Prostate gland (tissue), 2 donors: ENCODE data around the gene IL3RA. TPM values are rescaled to one million over a fixed set of nuclear protein-coding genes. Genes with fewer than 3 reads are reported as not detected.
A peak's percentile ranks its signal among the peaks of the same experiment; 100 is the strongest.
"Not testable (repeated sequence)": the region's sequence is repeated elsewhere in the genome, so short reads cannot be mapped to it uniquely, and the experiment has no call there.

Experiments
- DNase-seq: peaks from one replicate; pipeline ENCODE4 v3.0.0-alpha.2; 2019; ENCODE audit warnings: low spot score
- H3K27ac ChIP-seq, 2 donors: fragments of 200-600 bp; sonication (generic); 2 replicates each; pipeline ENCODE4 v1.5.1; 2017 to 2019
- H3K27me3 ChIP-seq: fragments of 200-600 bp; sonication (generic); replicated peaks from 2 replicates; pipeline ENCODE4 v1.5.1; 2019; ENCODE audit not compliant: insufficient read depth
- H3K36me3 ChIP-seq, 2 donors: fragments of 200-600 bp; sonication (generic); 1 replicate in 1 of 2; 2 replicates in 1 of 2; pipeline versions ENCODE4 v1.5.1 to v1.8.1; 2017 to 2019
- H3K4me1 ChIP-seq: fragments of 200-600 bp; sonication (generic); replicated peaks from 2 replicates; pipeline ENCODE4 v1.5.1; 2019
- H3K4me3 ChIP-seq, 2 donors: fragments of 200-600 bp; sonication (generic); 2 replicates each; pipeline ENCODE4 v1.5.1; 2017 to 2019
- H3K9me3 ChIP-seq: fragments of 200-600 bp; sonication (generic); 2 replicates; pipeline ENCODE4 v1.5.1; 2017
- POLR2A ChIP-seq: fragments of 450-650 bp; IDR thresholded peaks from one replicate; pipeline ENCODE4 v1.6.1; 2016; ENCODE audit warnings: antibody characterized with exemption, mild to moderate bottlenecking
- POLR2AphosphoS5 ChIP-seq: sonication (generic); formaldehyde crosslinking; IDR thresholded peaks from one replicate; pipeline ENCODE4 v1.6.1; 2017; ENCODE audit warnings: antibody characterized with exemption
- WGBS: methylation state at CpG from one replicate; pipeline ENCODE4 v1.1.5; 2018; 5-methylcytosine and 5-hydroxymethylcytosine counted together
- intact Hi-C: fragments of 100-400 bp; cut with DNase I; formaldehyde crosslinking; loops from one replicate; pipeline ENCODE4 v1.14.2; 2022
- total RNA-seq, 2 donors: library from RNA; depleted of rRNA; stranded (reverse); fragments of >200 nt; gene quantifications; one replicate each; pipeline ENCODE4 v1.1.0, GENCODE V29; 2016
- TF ChIP-seq, protein P1 (sequence below), 4 experiments: fragments of 200-600 bp in 2 of 4; fragments of 450-650 bp in 2 of 4; sonication (generic) in 2 of 4; IDR thresholded peaks; 1 replicate in 3 of 4; 2 replicates in 1 of 4; pipeline ENCODE4 v1.5.1; 2016 to 2019; ENCODE audit warnings: antibody characterized with exemption in 4 of 4, mild to moderate bottlenecking in 2 of 4, moderate library complexity in 2 of 4

IL3RA gene
- total RNA-seq, 2 donors from 2014 or later = 3.3 to 7.2 TPM

DNA sequence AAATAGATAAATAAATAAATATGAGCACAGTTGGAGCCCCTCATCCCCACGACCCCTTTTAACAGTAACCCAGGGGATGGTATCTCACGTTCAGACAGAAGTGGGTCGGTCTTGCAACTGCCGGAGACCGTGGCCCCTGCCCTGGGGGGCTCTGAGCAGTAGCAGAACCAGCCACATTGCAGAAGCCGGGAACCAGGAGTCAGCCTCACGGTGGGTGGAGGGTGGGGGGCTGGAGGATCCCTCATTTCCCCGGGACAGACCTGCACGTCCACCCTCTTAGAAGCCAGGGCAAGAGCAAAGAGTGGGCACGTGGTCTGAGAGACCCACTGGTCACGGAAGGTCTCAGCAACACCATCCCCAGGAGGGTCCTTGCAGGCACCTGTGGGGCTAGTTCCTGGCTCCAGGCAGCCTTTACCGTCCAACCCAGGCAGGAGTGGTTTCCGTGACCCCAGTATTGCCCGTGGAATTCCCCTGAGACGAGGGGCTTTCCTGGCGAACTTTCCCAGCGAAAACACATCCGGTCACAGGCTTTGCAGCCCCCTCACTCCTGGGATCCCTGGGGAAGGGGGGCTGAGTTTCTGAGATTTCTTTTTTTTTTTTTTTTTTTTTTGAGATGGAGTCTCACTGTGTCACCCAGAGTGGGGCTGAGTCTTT lies 8.8 kb upstream of the IL3RA start:
- no peaks in the 10 kb centered on the region for H3K4me1 ChIP-seq
- 50% methylated on average over 18 of the region's 18 CpGs for WGBS
- H3K27me3 ChIP-seq = no peaks in the 10 kb centered on the region
- no peak overlapping the region for H3K27ac ChIP-seq
- H3K4me3 ChIP-seq = no peak overlapping the region
- no peak for DNase-seq
- TF ChIP-seq POLR2AphosphoS5 (no peak), POLR2A (no peak)
- TF ChIP-seq, protein P1, sequence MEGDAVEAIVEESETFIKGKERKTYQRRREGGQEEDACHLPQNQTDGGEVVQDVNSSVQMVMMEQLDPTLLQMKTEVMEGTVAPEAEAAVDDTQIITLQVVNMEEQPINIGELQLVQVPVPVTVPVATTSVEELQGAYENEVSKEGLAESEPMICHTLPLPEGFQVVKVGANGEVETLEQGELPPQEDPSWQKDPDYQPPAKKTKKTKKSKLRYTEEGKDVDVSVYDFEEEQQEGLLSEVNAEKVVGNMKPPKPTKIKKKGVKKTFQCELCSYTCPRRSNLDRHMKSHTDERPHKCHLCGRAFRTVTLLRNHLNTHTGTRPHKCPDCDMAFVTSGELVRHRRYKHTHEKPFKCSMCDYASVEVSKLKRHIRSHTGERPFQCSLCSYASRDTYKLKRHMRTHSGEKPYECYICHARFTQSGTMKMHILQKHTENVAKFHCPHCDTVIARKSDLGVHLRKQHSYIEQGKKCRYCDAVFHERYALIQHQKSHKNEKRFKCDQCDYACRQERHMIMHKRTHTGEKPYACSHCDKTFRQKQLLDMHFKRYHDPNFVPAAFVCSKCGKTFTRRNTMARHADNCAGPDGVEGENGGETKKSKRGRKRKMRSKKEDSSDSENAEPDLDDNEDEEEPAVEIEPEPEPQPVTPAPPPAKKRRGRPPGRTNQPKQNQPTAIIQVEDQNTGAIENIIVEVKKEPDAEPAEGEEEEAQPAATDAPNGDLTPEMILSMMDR (IDR thresholded peaks at IDR 0.05) = no peak
- H3K9me3 ChIP-seq = no peaks in the 10 kb centered on the region
- intact Hi-C loops = no loop called here
- no peaks in the 10 kb centered on the region for H3K36me3 ChIP-seq

DNA sequence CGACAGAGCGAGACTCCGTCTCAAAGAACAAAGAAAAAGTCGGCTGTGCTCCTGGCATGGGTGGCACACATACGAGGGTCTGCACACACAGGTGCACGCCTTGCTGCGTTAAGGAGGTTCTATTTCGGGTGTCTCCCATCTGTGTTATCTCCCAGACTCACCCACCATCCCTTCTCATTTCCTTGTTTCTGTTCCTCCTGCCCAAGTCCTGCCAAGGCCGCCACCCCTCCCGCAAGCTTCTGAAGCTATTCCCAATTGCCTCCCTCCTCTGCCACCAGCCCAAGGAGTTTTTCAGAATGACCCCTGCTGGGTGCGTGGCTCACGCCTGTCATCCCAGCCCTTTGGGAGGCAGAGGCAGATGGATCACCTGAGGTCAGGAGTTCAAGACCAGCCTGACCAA lies 6.0 kb upstream of the IL3RA start:
- DNase-seq = no peak
- Histone ChIP-seq H3K36me3 (no peaks in the 10 kb centered on the region), H3K27ac (no peak overlapping the region), H3K9me3 (no peaks in the 10 kb centered on the region), H3K27me3 (no peaks in the 10 kb centered on the region), H3K4me3 (no peak overlapping the region), H3K4me1 (no peaks in the 10 kb centered on the region)
- TF ChIP-seq POLR2A (no peak), POLR2AphosphoS5 (no peak)
- TF ChIP-seq, protein P1 (IDR thresholded peaks at IDR 0.05) = no peak
- intact Hi-C loops = no loop called here
- 73% methylated on average over 12 of the region's 12 CpGs for WGBS

DNA sequence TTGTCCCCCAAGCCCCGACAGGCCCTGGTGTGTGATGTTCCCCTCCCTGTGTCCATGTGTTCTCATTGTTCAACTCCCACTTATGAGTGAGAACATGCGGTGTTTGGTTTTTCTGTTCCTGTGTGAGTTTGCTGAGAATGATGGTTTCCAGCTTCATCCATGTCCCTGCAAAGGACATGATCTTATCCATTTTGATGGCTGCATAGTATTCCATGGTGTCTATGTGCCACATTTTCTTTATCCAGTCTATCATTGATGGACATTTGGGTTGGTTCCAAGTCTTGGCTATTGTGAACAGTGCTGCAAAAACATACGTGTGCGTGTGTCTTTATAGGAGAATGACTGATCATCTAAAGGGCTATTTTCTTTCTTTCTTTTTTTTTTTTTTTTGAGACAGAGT lies 4.2 kb upstream of the IL3RA start:
- WGBS = 63% methylated on average over 4 of the region's 4 CpGs
- not testable (repeated sequence) for H3K27ac ChIP-seq, H3K4me3 ChIP-seq

DNA sequence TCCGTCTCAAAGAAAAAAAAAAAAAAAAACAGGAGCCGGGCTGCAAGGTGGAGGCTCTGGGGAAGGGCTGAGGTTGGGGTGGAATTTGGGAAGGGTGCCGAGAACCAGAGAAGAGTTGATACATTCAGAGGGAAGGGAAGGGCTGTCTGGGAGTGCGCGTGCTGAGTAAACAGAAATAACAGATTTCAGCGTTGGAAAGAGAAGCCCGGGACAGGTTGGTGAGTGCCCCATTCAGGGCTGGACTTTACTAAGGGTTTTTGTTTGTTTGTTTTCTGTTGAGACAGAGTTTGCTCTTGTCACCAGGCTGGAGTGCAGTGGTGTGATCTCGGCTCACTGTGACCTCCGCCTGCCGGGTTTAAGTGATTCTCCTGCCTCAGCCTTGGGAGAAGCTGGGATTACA lies 1.7 kb upstream of the IL3RA start:
- H3K9me3 ChIP-seq = no peaks in the 10 kb centered on the region
- H3K27me3 ChIP-seq = no peaks in the 10 kb centered on the region
- no peak overlapping the region for H3K4me3 ChIP-seq
- no peak overlapping the region for H3K27ac ChIP-seq
- H3K4me1 ChIP-seq = no peaks in the 10 kb centered on the region
- intact Hi-C loops = no loop called here
- no peaks in the 10 kb centered on the region for H3K36me3 ChIP-seq
- DNase-seq = no peak
- 38% methylated on average over 10 of the region's 10 CpGs for WGBS
- no peak for TF ChIP-seq POLR2A
- TF ChIP-seq, protein P1 (IDR thresholded peaks at IDR 0.05) = no peak

More for the DNA sequence above, 4.2 kb upstream of the IL3RA start:
- H3K36me3 ChIP-seq, H3K9me3 ChIP-seq, DNase-seq, H3K27me3 ChIP-seq, intact Hi-C loops, H3K4me1 ChIP-seq: not testable (repeated sequence)

DNA sequence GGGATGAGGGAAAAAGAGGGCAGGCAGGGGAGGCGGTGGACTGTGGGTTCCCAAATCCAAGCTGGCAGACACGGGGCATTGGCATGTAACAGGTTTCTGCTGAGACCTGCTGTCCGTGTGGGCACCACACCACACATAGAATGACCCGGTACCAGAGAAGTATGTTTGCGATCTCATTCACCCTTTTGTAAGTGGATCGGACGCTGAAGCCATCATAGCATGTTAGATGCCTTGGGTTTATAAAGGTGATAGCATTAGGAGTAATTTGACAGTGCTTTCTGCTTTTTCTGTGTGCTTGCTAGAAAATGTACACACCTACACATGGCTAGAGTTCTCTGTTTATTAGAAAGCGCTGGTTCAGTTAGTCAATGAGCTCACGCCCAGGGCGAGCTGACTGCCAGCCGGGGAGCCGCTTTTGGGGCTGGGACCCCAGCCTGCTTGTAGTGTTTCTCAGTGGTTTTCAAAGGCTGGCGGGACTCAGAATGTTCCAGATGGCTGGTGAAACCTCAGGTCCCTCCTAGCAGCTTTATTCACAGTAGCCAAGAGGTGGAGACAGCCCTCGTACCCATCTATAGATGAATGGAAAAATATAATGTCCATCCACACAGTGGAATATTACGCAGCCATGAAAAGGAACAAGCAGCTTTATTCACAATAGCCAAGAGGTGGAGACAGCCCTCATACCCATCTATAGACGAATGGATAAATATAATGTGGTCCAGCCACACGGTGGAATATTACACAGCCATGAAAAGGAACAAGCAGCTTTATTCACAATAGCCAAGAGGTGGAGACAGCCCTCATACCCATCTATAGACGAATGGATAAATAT lies 579 bp downstream of the IL3RA start:
- peak overlapping the region in 1 of 2 donors; percentile 7 for H3K27ac ChIP-seq
- no peak for TF ChIP-seq POLR2AphosphoS5
- TF ChIP-seq, protein P1 (IDR thresholded peaks at IDR 0.05) = no peak
- no peak for TF ChIP-seq POLR2A
- peak overlapping the region; percentile 24 to 25 for H3K4me3 ChIP-seq
- no peaks in the 10 kb centered on the region for H3K36me3 ChIP-seq
- H3K27me3 ChIP-seq = no peaks in the 10 kb centered on the region
- intact Hi-C loops = no loop called here
- no peaks in the 10 kb centered on the region for H3K4me1 ChIP-seq
- whole genome bisulfite sequencing = 57% methylated on average over 18 of the region's 18 CpGs
- no peak for DNase-seq
- H3K9me3 ChIP-seq = no peaks in the 10 kb centered on the region
